Stimulated activated CD4-positive, alpha-beta T cell treated with anti-CD3 and anti-CD28 coated beads, TNF-alpha, amount 100 ng/mL, for 48 hours (primary cell): ENCODE data around the gene AQP1.

Source experiments
- DNase-seq, 3 donors: peaks; one replicate each; pipeline ENCODE4 v3.0.0-alpha.2; 2020; ENCODE audit warnings: low read depth in 3 of 3

Gene AQP1

GRCh38 chr7:30973791-30974604, 62.3 kb downstream of the AQP1 start:
- no peak for DNase-seq

- DNase-seq = peak; percentile 11 to 37 (median 31)
These were observed 63.1 kb downstream of the AQP1 start for GRCh38 chr7:30974605-30975255.
